Hindlimb muscle (tissue), 1 donor: ENCODE data around the gene CDKAL1. TPM values are rescaled to one million over a fixed set of nuclear protein-coding genes. Genes with fewer than 3 reads are reported as not detected.

ENCODE experiments used
- DNase-seq: peaks from one replicate; pipeline ENCODE4 v3.0.0-alpha.2; 2013
- polyA plus RNA-seq: library from polyadenylated mRNA; unstranded; fragments of 120-200 nt; gene quantifications from one replicate; pipeline ENCODE4 v1.2.1, GENCODE V29; 2013; ENCODE audit not compliant: insufficient read length

CDKAL1 gene
- polyA plus RNA-seq, 1 donor, result 13.2 TPM

DNA sequence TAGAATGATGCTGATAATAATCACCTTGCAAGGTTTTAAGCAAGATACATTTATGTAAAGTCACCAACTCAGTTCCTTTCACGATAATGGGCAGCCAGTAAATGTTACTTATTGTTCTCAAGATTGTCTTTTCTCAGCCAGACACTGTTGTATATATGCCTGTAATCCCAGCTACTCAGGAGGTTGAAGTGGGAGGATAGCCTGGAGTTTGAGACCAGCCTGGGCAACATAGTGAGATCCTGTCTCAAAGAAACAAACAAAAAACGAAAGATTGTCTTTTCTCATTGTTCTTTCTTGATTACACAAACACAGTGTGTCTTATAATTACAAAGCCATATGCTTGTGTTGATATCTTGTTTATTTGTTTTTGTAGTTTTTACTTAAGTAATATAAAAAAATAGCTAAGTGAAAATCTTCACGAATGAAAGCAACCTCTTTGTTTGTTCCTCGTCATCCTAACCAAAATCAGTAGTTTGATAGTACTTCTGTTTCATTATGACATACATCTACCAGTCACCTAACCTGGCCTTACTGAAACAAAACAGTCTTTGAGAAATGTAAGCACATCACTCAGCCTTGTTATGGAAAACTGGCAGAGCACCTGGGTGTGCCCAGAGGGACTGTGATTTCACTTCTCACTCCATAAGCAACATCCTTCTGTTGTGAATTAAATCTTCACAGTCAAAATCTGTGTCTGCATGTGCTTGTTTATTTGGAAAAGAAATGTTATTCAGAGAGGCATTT lies 623.1 kb downstream of the CDKAL1 start:
- peak; percentile 38 for DNase-seq

DNA sequence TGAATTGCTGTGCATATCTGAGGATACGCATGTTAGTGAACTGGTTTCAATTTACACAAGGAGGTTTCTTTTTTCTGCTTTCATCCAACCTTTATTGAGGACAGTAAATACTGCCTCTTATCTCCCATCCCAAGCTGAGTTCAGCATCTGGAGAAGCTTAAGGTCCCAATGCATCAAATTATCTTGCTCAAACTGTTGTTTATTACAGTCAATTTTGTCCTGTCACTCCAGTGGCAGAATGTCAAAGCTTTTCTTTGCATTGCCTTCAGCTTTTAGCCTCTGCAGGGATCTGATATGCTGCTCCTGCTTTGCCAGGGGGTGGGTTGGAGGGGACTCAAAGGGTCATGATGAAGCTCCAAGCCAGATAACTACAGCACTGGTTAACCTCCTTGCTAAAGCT lies 623.9 kb downstream of the CDKAL1 start:
- no peak for DNase-seq

DNA sequence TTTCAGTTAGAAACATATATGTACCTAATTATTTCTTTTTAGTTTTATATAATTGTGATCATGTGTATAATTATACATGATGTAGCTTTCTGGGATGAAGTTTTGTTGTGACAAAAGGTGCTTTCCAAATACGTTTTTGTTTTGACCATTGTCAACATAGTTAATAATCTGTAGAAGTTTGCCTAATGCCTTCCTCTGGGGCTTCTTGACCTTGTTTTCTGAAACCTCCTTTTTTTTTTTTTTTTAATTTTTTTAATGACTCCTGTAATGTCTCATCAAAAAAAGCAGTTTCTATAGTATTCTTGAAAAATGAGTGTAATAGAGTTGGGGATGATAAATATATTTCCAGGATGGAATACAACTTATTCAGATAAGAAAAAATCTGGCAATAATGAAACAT lies 624.6 kb downstream of the CDKAL1 start:
- DNase-seq, result no peak

DNA sequence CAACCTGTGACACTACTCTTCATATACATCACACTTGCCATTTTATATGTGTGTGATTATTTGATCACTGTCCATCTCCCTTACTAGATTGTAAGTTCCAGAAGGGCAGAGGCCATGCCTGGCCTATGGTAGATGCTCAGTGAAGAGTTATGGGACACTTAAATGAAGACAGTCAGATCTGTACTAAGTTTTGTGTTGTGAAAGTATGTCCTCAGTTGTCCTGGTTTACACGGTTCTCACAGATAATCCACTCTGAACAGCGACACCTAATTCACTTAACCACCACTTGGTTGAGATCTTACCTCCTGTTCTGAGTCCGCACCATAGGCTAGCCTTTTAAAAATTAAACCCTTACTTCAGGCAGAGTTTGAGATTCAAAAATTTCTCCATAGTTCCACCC lies 625.2 kb downstream of the CDKAL1 start:
- DNase-seq, result no peak

DNA sequence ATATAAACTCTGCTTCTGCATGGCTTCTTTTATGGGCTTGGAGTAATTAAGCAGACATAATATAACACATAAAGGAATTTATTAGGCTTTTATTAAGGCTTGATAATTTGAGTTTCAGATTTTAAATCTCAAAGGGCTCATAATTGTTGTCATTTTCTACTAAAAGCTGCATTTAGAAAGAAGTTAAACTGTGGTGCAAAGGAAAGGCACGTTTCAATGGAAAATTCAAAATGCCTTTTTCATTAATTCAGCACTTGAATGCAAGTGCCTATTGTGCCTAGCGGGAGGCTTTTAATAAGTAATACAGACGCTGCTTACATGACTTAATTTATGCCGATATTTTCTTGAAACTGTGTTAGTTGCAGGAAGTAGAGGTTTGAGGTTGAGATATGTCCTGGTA lies 627.5 kb downstream of the CDKAL1 start:
- DNase-seq, result no peak

DNA sequence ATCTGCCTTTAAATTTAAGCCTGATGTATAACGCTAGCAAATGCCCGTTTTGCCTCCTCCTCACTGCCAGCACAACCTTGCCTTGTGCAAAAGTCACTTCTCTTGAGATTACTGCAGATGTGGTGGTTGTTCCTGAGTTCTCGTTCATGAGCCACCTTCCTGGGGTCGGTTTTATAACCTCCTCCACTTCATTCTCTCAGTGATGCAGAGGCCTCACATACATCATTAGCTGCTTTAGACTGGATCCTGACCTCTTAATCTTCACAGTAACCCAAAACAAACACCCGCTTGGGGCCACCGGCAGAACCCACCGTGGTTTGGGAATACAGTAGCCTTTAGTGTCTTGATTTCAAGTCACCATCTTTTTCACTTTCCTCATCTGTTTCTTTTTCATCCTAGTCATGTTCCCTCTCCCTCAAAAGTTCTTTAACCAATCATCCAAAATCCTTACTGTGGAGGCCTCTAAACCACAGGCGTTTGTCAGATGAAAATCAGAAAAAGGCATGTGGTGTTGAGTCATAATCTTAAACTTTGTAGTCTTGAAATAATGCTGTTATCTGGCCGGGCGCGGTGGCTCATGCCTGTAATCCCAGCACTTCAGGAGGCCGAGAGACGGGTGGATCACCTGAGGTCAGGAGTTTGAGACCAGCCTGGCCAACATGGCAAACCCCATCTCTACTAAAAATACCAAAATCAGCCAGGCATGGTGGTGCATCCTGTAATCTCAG lies 629.0 kb downstream of the CDKAL1 start:
- DNase-seq, result no peak

DNA sequence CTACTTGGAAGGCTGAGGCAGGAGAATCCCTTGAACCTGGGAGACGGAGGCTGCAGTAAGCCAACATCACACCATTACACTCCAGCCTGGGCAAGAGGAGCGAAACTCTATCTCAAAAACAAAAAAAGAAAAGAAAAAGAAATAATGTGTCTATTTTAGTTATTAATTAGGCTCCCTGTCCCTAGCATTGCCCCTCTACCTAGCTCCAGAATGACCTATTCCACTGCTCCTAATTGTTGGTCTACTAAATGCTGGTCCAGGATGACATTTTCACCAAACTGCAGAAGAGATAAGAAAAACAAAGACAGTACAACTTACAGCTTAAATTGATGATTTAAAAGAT lies 629.6 kb downstream of the CDKAL1 start:
- no peak for DNase-seq

DNA sequence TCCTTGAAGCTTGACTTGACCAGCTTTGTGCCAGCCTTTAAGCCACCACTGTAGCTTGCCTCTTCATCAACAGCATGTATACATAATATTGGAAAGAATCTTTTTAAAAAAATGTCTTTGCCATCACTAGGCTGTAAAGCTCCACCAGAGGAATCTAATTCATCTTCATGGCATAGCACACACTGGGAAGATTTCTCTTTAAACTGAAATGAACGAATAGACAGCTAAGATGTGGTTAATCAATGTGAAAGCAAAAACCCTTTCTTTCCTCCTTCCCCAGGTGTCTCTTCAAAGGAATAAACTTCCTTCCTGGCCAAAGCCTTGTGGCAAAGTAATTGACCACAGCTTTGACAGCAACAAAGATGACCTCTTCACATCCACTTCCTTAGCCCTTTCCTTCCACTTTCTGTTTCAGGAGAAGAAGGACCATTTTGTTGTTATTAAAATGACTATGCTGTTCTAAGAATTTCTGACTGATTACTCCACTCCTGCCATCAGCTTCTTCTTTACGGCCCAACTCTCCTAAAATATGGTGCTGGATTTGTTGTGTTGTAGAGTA lies 630.6 kb downstream of the CDKAL1 start:
- DNase-seq, result no peak

DNA sequence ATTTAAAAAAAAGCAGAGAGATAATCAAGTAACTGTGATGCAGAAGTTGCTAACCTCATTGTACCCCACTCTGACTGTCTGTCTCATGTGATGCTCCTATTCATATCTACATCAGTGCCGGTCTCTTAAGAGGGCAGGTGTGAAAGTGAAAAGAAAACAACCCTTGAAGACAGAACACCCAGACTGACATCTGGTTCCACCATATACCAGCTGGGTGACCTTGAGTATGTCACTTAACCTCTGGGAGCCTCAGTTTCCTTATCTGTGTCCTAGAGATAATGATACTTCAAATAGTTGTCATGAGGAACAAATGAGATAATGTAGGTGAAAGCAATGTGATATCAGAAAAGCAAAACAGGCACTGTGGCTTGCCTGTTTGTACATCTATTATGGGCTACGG lies 632.5 kb downstream of the CDKAL1 start:
- no peak for DNase-seq

DNA sequence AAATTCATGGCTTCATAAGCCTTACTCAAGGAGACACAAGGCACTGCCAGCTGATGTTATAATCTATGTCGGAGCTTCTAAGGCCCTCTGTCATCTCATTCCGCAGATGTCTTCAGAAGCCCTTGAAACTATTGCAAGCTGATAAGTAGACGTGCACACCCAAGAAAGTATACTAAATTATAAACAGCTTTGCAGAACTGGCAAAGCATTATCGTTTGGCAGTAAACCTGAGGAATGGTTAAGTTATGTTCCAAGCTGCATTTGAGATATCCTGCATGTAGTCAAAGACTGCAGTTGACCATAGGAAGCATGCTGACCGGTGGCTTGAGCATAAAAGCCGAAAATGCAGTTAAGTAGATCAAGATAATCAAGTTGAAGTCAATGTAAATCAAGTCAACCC lies 633.5 kb downstream of the CDKAL1 start:
- DNase-seq, result no peak

DNA sequence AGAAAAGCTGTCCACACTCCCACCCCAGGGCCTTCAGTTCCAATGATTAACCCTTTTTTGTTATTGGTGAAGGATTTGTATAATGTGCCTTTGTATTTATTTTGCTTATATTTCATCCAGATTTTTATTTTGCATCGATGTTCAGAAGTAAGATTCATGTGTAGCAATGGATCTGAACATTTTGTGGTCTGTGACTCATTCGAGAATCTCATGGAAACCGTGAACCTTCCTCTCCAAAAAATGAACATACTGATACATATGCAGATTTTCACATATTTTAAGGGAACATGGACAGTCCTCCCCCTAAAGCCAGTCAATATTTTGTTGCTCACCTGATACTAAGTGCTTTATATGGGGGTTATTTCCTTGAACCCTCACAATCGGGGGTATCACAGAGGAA lies 637.5 kb downstream of the CDKAL1 start:
- DNase-seq, result no peak

DNA sequence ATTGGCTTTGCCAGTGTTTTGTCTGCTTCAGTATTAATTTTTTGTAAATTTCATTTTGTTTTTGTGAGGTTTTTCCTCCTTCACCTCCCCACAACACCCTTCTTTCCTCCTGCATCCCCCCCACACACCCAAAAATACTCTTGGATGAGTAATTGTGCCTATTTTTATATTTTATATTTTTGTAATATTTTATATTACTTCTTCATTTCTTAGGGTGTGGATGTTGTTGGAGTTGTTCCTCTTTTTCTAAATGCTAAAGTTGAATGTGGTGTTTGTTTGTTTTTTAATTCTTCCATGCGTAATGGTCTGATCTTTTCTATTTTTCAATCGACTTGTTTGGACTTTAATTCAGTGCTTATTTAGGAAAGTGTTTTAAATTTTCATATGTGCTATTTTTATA lies 638.8 kb downstream of the CDKAL1 start:
- DNase-seq, result no peak

DNA sequence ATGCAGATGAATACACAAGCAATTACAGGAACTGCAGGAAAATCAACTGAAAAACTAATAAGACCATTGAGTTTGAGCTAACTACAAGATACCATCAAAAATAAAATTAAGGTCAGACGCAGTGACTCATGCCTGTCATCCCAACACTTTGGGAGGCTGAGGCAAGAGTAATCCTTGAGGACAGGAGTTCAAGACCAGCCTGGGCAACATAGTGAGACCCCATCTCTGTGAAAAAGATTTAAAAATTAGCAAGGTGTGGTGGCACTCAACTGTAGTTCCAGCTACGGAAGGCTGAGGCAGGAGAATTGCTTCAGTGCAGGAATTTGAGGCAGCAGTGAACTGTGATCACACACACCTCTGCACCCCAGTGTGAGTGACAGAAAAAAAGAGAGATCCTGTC lies 639.4 kb downstream of the CDKAL1 start:
- DNase-seq, result no peak

DNA sequence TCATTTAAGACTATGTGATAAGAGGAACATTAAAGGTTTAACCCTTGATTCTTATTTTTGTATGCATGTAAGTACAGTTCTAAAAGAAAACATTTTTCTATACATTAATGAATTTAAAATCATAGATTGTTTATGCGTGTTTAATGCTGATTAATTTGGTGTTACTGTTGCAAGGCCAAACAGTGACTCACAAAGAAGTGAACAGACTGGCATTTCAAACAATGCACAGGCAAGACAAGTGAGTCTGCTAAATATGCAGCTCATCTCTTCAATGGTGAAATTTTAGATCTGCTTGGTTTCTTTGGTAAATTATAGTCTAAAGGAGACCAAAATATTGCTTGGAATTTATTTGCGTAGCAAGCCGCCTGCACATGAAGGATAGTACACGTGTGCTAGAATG lies 641.9 kb downstream of the CDKAL1 start:
- no peak for DNase-seq

DNA sequence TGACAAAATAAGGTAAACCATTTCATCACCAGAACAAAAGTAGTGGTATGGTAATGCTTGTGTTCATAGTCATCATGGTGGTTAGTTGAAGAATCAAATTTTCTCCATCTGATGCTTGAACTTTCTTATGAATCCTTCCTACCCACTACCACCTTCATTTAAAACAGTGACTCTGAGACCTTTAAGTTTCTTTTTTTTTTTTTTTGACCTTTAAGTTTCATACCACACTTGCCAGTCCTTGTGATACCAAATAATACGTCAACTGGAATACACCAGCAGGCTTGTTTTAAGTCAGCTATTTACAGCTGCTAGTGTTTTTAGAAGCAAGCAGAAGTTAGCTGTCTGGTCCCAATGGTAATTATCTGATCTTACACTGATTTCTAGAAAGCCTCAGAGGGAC lies 645.9 kb downstream of the CDKAL1 start:
- DNase-seq, result no peak

DNA sequence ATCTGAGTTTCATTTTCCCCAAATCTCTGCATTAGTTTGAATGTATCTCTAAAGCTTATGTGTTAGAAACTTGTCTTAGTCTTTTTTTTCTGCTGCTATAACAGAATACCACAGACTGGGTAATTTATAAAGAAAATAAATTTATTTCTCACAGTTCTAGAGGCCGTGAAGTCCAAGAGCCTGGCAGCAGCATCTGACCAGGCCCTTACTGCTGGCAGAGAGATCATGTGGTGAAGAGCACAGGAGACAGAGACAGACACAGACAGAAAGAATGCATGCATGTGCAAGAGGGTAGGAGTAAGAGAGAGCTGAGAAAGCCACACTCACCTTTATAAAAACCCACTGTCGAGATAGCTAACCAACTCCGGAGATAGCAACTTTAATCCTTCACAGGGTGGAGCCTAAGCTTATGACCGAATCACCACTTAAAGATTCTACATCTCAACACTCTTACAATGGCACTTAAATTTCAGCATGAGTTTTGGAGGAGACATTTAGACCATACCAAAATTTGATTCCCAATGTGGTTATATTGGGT lies 646.6 kb downstream of the CDKAL1 start:
- DNase-seq, result no peak

DNA sequence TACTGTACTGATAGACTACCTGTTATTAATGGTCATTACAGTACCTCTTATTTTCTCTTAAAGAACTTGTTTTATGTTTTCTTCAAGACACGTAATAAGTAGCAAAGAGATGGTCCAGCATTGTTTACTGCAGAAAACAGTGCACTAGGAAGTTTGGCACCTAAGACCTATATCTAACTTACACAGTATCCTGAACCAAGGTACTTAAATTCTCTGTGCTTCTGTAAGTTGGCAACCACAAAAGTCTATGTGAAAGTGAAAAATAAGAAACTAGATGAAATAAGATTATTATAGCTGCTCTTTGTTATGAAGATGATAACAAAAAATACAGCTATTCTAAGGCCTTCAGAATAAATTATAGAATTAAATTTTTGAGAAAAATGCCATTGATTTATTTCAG lies 647.6 kb downstream of the CDKAL1 start:
- no peak for DNase-seq

DNA sequence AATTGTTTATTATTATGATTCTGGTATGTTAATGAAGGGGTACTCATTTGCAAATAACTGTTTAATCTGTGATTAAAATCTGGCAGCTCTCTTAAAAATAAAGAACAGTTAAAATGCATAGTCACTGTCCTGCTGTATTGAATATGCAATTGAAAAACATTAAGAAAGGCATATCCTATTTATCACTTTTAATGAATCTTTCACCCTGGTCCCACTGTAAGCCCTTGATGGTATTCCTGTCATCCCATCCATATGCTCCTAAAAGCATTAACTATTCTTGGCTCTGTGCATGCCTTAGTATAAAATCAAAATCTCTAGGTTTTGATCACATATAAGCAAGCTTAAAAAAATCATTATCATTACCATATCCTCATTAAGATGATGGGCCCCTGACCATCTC lies 648.3 kb downstream of the CDKAL1 start:
- DNase-seq, result no peak

DNA sequence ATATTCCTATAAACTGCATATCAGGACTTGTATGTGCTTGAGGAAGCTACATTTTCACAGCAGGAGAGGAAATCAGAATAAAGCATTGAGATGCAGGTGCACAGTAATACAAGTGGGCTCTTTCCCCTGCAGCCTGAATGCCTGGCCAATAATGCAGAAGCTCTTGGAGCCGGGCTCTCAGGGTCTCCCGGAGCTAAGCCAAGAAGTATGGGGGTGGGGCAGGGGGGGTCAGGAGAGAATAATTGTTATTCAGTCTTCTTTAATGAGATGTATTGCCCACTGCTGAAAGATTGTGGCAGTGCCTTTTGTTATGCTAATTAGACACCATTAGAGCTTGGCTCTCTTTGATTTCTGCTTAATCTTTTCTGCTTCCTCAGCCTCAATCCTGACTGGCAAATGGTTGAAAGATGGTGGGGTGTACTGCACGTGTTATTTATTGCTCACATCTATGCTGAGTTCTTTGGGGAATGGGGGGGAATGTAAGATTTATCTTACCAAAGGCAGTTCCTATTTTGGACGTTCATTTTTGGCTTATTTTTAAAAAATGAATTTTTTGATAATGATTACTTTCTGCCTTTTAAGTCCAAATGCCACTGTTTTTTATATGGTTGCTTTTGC lies 651.7 kb downstream of the CDKAL1 start:
- no peak for DNase-seq

DNA sequence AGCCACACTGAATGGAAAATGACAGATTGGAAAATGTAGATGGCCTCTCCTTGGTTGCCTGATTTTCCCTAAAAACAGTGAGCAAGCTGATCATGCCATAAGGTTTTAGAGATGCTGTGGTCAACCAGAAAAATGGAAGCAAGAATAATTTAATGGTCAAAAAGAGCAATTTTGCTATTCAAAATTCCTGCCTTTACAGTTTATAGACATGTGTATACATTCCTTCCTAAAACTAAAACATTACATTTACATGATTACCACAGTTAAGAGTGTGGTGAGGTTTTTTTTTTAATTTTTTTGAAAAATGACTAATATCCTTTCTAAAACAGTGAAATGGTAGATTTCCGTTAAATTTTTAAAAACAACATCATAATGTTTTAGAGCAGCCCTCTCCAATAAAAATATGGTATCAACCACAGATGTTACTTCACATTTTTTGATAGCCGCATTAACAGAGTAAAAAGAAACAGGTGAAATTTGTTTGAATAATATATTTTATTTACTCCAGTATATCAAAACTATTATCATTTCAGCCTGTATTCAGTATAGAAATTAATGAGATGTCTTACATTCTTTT lies 652.3 kb downstream of the CDKAL1 start:
- no peak for DNase-seq

DNA sequence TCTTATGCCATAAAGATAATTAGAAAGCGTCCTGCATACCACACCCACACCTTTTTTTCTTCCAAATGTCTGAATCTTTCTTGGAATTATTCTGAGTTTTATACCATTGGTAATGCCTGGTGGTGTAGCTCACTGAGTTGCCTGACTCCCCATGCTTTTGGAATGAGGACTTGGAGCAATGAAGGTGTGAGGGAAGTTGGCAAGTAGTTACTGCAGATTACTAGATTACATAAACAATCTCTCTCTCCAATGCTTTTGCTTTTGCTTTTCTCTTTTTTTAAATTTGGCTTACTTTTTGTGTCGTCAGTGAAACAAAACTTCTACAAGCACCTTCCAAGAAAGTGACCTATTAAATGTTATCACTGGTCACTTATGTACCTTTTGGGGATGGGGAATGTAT lies 653.2 kb downstream of the CDKAL1 start:
- DNase-seq, result no peak

DNA sequence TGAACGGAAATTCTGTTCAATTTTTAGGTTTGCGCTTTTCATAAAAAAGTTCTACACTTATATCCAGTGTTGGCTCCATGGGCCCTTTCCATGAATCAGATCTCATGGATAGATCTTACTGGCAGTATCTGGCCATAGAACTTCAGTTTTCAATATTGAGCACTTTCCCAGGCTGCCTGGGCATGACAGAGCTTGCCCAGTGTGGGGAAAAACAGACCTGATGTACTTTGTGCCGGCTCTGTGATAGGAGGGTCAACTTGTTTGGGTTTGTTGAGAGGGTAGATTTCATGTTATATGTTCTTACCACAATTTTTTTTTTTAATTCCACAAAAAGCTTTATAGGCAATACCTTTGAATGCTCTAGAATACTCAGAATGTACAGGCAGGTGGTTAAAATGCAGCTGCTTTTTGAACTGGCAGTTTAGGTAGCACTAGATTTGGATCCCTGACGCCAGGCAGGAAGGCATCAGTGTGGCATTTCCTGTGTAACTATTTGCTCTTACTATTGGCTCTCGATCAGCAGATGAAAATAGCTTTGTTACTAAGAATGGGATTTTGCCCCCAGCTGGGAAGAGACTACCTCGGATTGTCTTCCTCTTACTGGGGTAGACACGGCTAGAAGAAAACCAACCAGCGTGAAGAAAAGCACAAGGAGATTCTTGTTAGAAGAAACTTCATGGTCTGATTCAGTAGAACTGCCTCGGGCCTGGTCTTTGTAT lies 654.4 kb downstream of the CDKAL1 start:
- no peak for DNase-seq
